ENCODE data around the gene FRAT2. TPM values are rescaled to one million over a fixed set of nuclear protein-coding genes. Genes with fewer than 3 reads are reported as not detected.

FRAT2 gene
- total RNA-seq, 1 experiment from 2014 or later = 16.6 TPM

DNA sequence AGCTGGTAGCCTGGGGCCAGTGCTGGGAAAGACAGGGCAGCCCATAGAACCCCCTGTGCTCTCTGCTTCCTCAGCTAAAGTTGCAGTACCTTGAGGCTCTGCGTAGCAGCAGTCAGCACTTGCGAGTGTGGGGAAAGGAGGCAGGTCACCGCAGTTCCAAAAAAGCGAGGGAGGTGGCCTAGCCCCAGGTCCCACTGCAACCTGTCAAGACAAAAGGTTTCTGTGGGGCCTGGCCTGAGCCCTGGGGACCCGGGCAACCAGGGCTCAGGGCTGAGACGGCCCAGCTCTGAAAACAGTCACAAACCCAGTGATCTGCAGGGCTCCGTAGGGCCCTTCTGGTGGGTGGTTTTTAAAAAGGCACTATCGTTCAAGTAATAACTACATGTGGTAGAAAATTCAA, 47.1 kb upstream of the FRAT2 start:
- intact Hi-C loops (cut with micrococcal nuclease; ENCODE audit: unreplicated experiment) = no loop called here
- TF ChIP-seq CTCF (IDR thresholded peaks at IDR 0.05; ENCODE audit: insufficient read depth in 1 of 2, low read depth in 1 of 2, low read length in 1 of 2, severe bottlenecking in 1 of 2, unreplicated experiment in 1 of 2) = no peak
- Histone ChIP-seq H3K9me3 (no peaks in the 10 kb centered on the region), H3K27me3 (replicated peaks; ENCODE audit: control insufficient read depth, insufficient read depth, low read length) (no peaks in the 10 kb centered on the region), H3K4me3 (ENCODE audit: low read depth, low read length) (no peak overlapping the region), H3K4me1 (no peaks in the 10 kb centered on the region), H3K36me3 (ENCODE audit: control insufficient read depth, insufficient read depth, low read length) (no peaks in the 10 kb centered on the region)
- ChIA-PET CTCF (no interaction called here), POLR2A (no interaction called here)
- Mint-ChIP-seq H3K36me3 (ENCODE audit: insufficient read depth, unreplicated experiment) (peaks cover 36% of the 10 kb centered on the region), H3K4me1 (ENCODE audit: low read depth, unreplicated experiment) (no peaks in the 10 kb centered on the region), H3K4me3 (ENCODE audit: unreplicated experiment) (no peak overlapping the region), H3K9me3 (ENCODE audit: unreplicated experiment) (no peaks in the 10 kb centered on the region), H3K27ac (ENCODE audit: unreplicated experiment) (no peak overlapping the region), H3K27me3 (ENCODE audit: insufficient read depth, unreplicated experiment) (no peaks in the 10 kb centered on the region)
- no TSS peak for BruUV-seq (replicated peaks)
- no peak for DNase-seq

GRCh38 chr10:97380516-97380915, 46.0 kb upstream of the FRAT2 start:
- Mint-ChIP-seq H3K27ac (ENCODE audit: unreplicated experiment) (no peak overlapping the region), H3K9me3 (ENCODE audit: unreplicated experiment) (no peaks in the 10 kb centered on the region), H3K27me3 (ENCODE audit: insufficient read depth, unreplicated experiment) (no peaks in the 10 kb centered on the region), H3K4me3 (ENCODE audit: unreplicated experiment) (no peak overlapping the region), H3K4me1 (ENCODE audit: low read depth, unreplicated experiment) (no peaks in the 10 kb centered on the region), H3K36me3 (ENCODE audit: insufficient read depth, unreplicated experiment) (peaks cover 33% of the 10 kb centered on the region)
- CTCF ChIA-PET = no interaction called here
- POLR2A ChIA-PET = no interaction called here
- no peaks in the 10 kb centered on the region for H3K9me3 ChIP-seq
- H3K4me3 ChIP-seq (ENCODE audit: low read depth, low read length) = no peak overlapping the region
- H3K4me1 ChIP-seq = no peaks in the 10 kb centered on the region
- intact Hi-C loops (cut with micrococcal nuclease; ENCODE audit: unreplicated experiment) = no loop called here
- DNase-seq = no peak
- no TSS peak for BruUV-seq (replicated peaks)
- H3K27me3 ChIP-seq (replicated peaks; ENCODE audit: control insufficient read depth, insufficient read depth, low read length) = no peaks in the 10 kb centered on the region
- H3K36me3 ChIP-seq (ENCODE audit: control insufficient read depth, insufficient read depth, low read length) = no peaks in the 10 kb centered on the region
- no peak for TF ChIP-seq CTCF (IDR thresholded peaks at IDR 0.05; ENCODE audit: insufficient read depth in 1 of 2, low read depth in 1 of 2, low read length in 1 of 2, severe bottlenecking in 1 of 2, unreplicated experiment in 1 of 2)

DNA sequence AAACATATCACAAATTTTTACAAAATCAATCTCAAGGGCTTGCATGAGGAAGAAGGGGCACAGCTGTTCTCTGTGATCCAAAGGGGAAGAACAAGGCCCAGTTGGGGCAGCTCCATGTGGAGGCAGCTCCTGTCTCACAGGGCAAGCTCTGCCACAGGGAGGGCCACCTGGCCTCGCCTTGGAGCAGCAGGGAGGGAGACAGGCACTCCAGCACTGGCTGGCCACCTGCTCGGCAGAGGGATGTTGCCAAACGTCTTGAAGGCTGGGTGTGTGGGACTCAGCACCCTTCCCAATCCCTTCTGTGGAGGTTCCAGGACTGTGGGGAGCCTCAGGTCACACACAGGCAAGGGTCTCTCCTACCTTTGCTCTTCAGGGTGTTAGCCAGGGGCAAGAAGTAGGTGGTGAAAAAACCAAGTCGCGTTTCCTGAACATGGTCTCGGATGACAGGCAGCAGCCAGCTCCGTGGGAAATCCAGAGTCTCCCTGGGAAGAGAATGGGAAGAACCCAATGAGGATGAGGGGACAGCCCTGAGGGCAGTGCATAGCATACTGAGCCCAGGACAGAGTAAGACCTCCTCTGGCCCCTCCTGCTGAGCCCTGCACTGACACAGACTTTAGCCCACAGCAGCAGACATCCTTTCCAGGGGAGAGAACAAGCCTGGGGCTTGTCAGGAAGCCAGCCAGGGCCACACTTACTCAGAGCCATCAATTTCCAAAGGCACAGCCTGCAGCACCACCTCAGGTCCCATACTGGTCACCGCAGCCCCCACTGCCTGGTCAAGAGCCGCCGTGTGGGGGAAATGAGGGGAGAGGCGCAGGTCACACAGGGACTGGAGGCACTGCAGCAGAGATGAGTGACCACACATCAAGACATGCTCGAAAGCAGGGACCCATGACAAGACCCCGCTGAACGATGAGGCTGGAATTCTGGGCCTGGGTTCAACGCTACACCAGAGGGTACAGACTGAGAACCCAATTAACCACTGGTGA, 44.7 kb upstream of the FRAT2 start:
- intact Hi-C loops (cut with micrococcal nuclease; ENCODE audit: unreplicated experiment) = no loop called here
- no TSS peak for BruUV-seq (replicated peaks)
- no peaks in the 10 kb centered on the region for H3K4me1 ChIP-seq
- Mint-ChIP-seq H3K27ac (ENCODE audit: unreplicated experiment) (no peak overlapping the region), H3K36me3 (ENCODE audit: insufficient read depth, unreplicated experiment) (peaks cover 26% of the 10 kb centered on the region), H3K9me3 (ENCODE audit: unreplicated experiment) (no peaks in the 10 kb centered on the region), H3K4me3 (ENCODE audit: unreplicated experiment) (no peak overlapping the region), H3K27me3 (ENCODE audit: insufficient read depth, unreplicated experiment) (no peaks in the 10 kb centered on the region), H3K4me1 (ENCODE audit: low read depth, unreplicated experiment) (no peaks in the 10 kb centered on the region)
- H3K9me3 ChIP-seq = no peaks in the 10 kb centered on the region
- DNase-seq = no peak
- H3K4me3 ChIP-seq (ENCODE audit: low read depth, low read length) = no peak overlapping the region
- H3K36me3 ChIP-seq (ENCODE audit: control insufficient read depth, insufficient read depth, low read length) = no peaks in the 10 kb centered on the region
- POLR2A ChIA-PET = no interaction called here
- no peak for TF ChIP-seq CTCF (IDR thresholded peaks at IDR 0.05; ENCODE audit: insufficient read depth in 1 of 2, low read depth in 1 of 2, low read length in 1 of 2, severe bottlenecking in 1 of 2, unreplicated experiment in 1 of 2)
- no peaks in the 10 kb centered on the region for H3K27me3 ChIP-seq (replicated peaks; ENCODE audit: control insufficient read depth, insufficient read depth, low read length)
- CTCF ChIA-PET = no interaction called here

Measured in Caco-2 (cell line).